PC-9 (cell line): ENCODE measurements around the gene PITRM1. TPM values are rescaled to one million over a fixed set of nuclear protein-coding genes. Genes with fewer than 3 reads are reported as not detected.
A peak's percentile ranks its signal among the peaks of the same experiment; 100 is the strongest.

Experiments
- BruUV-seq: library from RNA; stranded (reverse); fragments of 400-500 nt; replicated peaks from 2 replicates; lab custom pipeline; 2021; lab: Mats Ljungman, UMichigan
- CTCF ChIA-PET: fragments of 300-600 bp; sonication (Branson Sonifier 250); formaldehyde crosslinking; loops from one replicate; lab custom pipeline; 2022; ENCODE audit warnings: antibody characterized with exemption; lab: Charles Lee
- POLR2A ChIA-PET: fragments of 300-600 bp; sonication (Branson Sonifier 250); formaldehyde crosslinking; loops from one replicate; lab custom pipeline; 2022; ENCODE audit warnings: antibody characterized with exemption; ENCODE audit not compliant: unreplicated experiment; lab: Charles Lee
- DNase-seq, 2 experiments: peaks; one replicate each; pipeline versions ENCODE4 v3.0.0 to v3.0.0-alpha.2; 2015 to 2022; ENCODE audit warnings: mixed read lengths in 1 of 2
- H2AFZ ChIP-seq: fragments of 200-600 bp; sonication (generic); 2 replicates; pipeline ENCODE4 v1.8.1; 2017; ENCODE audit warnings: antibody characterized with exemption
- H3F3A ChIP-seq: fragments of 200-600 bp; sonication (generic); 2 replicates; pipeline ENCODE4 v1.8.1; 2017; ENCODE audit warnings: antibody characterized with exemption, mild to moderate bottlenecking, low read depth; ENCODE audit not compliant: insufficient read depth
- H3K27ac ChIP-seq: fragments of 200-600 bp; sonication (generic); 2 replicates; pipeline ENCODE4 v1.6.1; 2016; ENCODE audit warnings: mixed run types
- H3K27me3 ChIP-seq: fragments of 200-600 bp; sonication (generic); 2 replicates; pipeline ENCODE4 v1.6.1; 2016; ENCODE audit warnings: low read depth, mixed run types; ENCODE audit not compliant: insufficient read depth
- H3K36me3 ChIP-seq: fragments of 200-600 bp; sonication (generic); 2 replicates; pipeline ENCODE4 v1.6.1; 2016; ENCODE audit warnings: low read depth, mixed run types
- H3K4me1 ChIP-seq: fragments of 200-600 bp; sonication (generic); replicated peaks from 2 replicates; pipeline ENCODE4 v1.6.1; 2016; ENCODE audit warnings: mixed run types; ENCODE audit not compliant: insufficient read depth
- H3K4me2 ChIP-seq: fragments of 200-600 bp; sonication (generic); 2 replicates; pipeline ENCODE4 v1.6.1; 2017; ENCODE audit warnings: mixed run types
- H3K4me3 ChIP-seq: fragments of 200-600 bp; sonication (generic); 2 replicates; pipeline ENCODE4 v1.6.1; 2016; ENCODE audit warnings: mixed run types
- H3K79me2 ChIP-seq: fragments of 200-600 bp; sonication (generic); 2 replicates; pipeline ENCODE4 v1.6.1; 2017; ENCODE audit warnings: low read depth, mixed run types
- H3K9me2 ChIP-seq: fragments of 200-600 bp; sonication (generic); 2 replicates; pipeline ENCODE4 v1.8.1; 2017; ENCODE audit warnings: mild to moderate bottlenecking; ENCODE audit not compliant: insufficient read depth
- H3K9me3 ChIP-seq: fragments of 200-600 bp; sonication (generic); 2 replicates; pipeline ENCODE4 v1.8.1; 2016; ENCODE audit warnings: low read depth; ENCODE audit not compliant: insufficient read depth
- H4K20me1 ChIP-seq: fragments of 200-600 bp; sonication (generic); 2 replicates; pipeline ENCODE4 v1.8.1; 2017; ENCODE audit not compliant: insufficient read depth
- EZH2 ChIP-seq: fragments of 200-600 bp; sonication (generic); IDR thresholded peaks from 2 replicates; pipeline ENCODE4 v1.8.0; 2017; ENCODE audit warnings: antibody characterized with exemption, low read depth
- intact Hi-C: fragments of 100-400 bp; cut with micrococcal nuclease; formaldehyde crosslinking; loops from one replicate; pipeline ENCODE4 v1.10.0; 2022; ENCODE audit not compliant: unreplicated experiment
- total RNA-seq: library from RNA; stranded (reverse); gene quantifications from 2 replicates; pipeline ENCODE4 v1.2.3, GENCODE V29; 2021
- TF ChIP-seq, protein P1 (sequence below): fragments of 200-600 bp; sonication (generic); conservative IDR thresholded peaks from 2 replicates; pipeline ENCODE4 v1.6.1; 2017; ENCODE audit warnings: mixed run types, antibody characterized with exemption, mild to moderate bottlenecking, moderate library complexity

Gene PITRM1
- total RNA-seq, 1 experiment from 2014 or later, result 124 TPM

DNA sequence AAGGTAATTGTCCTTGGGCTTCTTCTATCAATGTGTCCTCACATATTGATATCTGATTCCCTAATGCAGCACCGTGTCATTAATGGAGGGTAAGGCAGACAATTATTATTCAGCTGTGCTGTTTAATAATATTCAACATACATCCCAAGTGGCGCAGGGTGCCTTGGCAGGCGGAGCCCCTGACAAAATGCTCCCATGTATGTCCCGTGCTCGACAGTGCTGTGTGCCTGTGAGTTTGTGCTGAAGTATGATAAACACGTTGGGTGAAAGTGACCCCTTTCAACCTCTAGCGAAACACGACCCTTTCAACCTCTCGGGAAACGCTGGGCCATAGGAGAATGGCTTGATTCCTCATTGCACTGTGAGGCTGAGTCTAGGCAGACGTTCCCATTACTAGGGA, 73.9 kb downstream of the PITRM1 start:
- Histone ChIP-seq H3K27ac (no peak overlapping the region), H3K9me3 (no peaks in the 10 kb centered on the region), H3K79me2 (peaks cover 39% of the 10 kb centered on the region), H3K4me3 (no peak overlapping the region), H3K4me1 (peaks cover 28% of the 10 kb centered on the region), H3K4me2 (no peak overlapping the region), H4K20me1 (no peaks in the 10 kb centered on the region), H3K36me3 (0 out of 2 replicates have a peak, but pooled peaks cover 4% of the 10 kb centered on the region), H3F3A (peaks cover 25% of the 10 kb centered on the region), H3K27me3 (no peaks in the 10 kb centered on the region), H2AFZ (no peak overlapping the region), H3K9me2 (no peaks in the 10 kb centered on the region)
- POLR2A ChIA-PET, result no interaction called here
- DNase-seq, result no peak
- CTCF ChIA-PET, result no interaction called here
- no TSS peak for BruUV-seq
- intact Hi-C loops, result no loop called here
- no peak for TF ChIP-seq EZH2
- TF ChIP-seq, protein P1, sequence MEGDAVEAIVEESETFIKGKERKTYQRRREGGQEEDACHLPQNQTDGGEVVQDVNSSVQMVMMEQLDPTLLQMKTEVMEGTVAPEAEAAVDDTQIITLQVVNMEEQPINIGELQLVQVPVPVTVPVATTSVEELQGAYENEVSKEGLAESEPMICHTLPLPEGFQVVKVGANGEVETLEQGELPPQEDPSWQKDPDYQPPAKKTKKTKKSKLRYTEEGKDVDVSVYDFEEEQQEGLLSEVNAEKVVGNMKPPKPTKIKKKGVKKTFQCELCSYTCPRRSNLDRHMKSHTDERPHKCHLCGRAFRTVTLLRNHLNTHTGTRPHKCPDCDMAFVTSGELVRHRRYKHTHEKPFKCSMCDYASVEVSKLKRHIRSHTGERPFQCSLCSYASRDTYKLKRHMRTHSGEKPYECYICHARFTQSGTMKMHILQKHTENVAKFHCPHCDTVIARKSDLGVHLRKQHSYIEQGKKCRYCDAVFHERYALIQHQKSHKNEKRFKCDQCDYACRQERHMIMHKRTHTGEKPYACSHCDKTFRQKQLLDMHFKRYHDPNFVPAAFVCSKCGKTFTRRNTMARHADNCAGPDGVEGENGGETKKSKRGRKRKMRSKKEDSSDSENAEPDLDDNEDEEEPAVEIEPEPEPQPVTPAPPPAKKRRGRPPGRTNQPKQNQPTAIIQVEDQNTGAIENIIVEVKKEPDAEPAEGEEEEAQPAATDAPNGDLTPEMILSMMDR, result no peak

DNA sequence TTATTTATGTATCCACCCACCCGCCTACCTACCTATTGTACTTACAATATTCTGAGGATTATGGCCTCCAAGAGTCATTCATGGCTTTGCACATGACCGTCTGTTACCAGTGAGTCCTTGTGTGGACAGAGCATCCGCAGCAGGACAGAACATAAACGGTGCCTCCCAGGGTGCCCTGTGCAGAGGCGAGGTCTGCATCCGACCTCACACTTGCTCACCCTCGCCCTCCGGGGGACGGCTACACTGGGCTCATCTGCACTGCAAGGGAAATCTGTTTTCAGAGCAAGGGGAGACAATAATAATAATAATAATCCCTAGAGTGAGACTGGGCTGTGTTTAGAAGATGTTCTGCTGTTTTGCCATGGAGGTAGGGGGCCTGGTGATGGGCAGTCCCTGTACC, 75.4 kb downstream of the PITRM1 start:
- H3K4me1 ChIP-seq, result peaks cover 40% of the 10 kb centered on the region
- 0 out of 2 replicates have a peak, but pooled peaks cover 4% of the 10 kb centered on the region for H3K36me3 ChIP-seq
- H3K27ac ChIP-seq, result peak overlapping the region; percentile 12; the same call in 1 of the 2 replicates
- H3F3A ChIP-seq, result peaks cover 26% of the 10 kb centered on the region
- H3K4me2 ChIP-seq, result no peak overlapping the region
- no peaks in the 10 kb centered on the region for H3K9me3 ChIP-seq
- POLR2A ChIA-PET, result no interaction called here
- CTCF ChIA-PET, result no interaction called here
- no peak overlapping the region for H3K4me3 ChIP-seq
- peaks cover 52% of the 10 kb centered on the region for H3K79me2 ChIP-seq
- H3K9me2 ChIP-seq, result no peaks in the 10 kb centered on the region
- intact Hi-C loops, result no loop called here
- H2AFZ ChIP-seq, result no peak overlapping the region
- H4K20me1 ChIP-seq, result no peaks in the 10 kb centered on the region
- no TSS peak for BruUV-seq
- TF ChIP-seq EZH2, result no peak
- TF ChIP-seq, protein P1, result no peak
- no peak for DNase-seq
- H3K27me3 ChIP-seq, result no peaks in the 10 kb centered on the region

DNA sequence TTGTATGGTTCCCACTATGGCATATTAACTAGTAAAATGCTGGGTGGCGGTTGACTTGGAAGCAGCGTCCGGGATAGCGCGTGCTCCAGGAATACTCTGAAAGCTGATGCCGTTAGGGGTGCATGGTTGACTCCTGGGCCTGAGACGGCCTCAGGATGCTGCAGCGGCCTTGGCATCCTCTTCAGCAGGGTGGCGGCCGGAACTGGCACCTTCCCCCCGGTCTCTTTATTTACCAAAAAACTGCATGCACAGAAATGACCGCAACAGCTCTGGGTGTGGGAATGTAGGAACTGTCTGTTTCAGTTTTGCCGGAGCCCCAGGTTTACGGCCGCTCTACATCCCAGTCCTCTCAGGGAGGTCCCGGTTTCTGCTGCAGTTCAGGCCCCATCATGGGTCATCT, 76.4 kb downstream of the PITRM1 start:
- no peak overlapping the region for H2AFZ ChIP-seq
- POLR2A ChIA-PET, result interaction anchor here (0.6 to 1.2 kb wide), 3 partner anchors 11 to 687 kb away, joined by 3 to 10 read pairs (median 5); no protein-coding TSS in a partner anchor
- H3K9me3 ChIP-seq, result no peaks in the 10 kb centered on the region
- intact Hi-C loops, result no loop called here
- 0 out of 2 replicates have a peak, but pooled peaks cover 4% of the 10 kb centered on the region for H3K36me3 ChIP-seq
- H3K79me2 ChIP-seq, result peaks cover 56% of the 10 kb centered on the region
- H3K27me3 ChIP-seq, result no peaks in the 10 kb centered on the region
- CTCF ChIA-PET, result interaction anchor here (0.9 kb wide), 1 partner anchor 26 kb away, joined by 3 read pairs; no protein-coding TSS in a partner anchor
- TSS peak; percentile 13 for BruUV-seq
- peaks cover 48% of the 10 kb centered on the region for H3K4me1 ChIP-seq
- peak overlapping the region; percentile 70 for H3K4me2 ChIP-seq
- no peaks in the 10 kb centered on the region for H4K20me1 ChIP-seq
- peak overlapping the region; percentile 16; the same call in 1 of the 2 replicates for H3K4me3 ChIP-seq
- no peak for DNase-seq
- H3F3A ChIP-seq, result peaks cover 34% of the 10 kb centered on the region
- no peaks in the 10 kb centered on the region for H3K9me2 ChIP-seq
- peak overlapping the region; percentile 99 for H3K27ac ChIP-seq
- TF ChIP-seq EZH2, result no peak
- TF ChIP-seq, protein P1, result no peak
